ENCODE measurements around the gene TAF1D. TPM values are rescaled to one million over a fixed set of nuclear protein-coding genes. Genes with fewer than 3 reads are reported as not detected.
"Not testable (repeated sequence)": the region's sequence is repeated elsewhere in the genome, so short reads cannot be mapped to it uniquely, and the experiment has no call there.

The TAF1D gene
- polyA plus RNA-seq, 1 experiment, result 32.8 TPM

GRCh38 chr11:93783362-93783761 lies 42.1 kb upstream of the TAF1D start:
- POLR2A ChIA-PET, result no interaction called here
- no peak for TF ChIP-seq CTCF (IDR thresholded peaks at IDR 0.05; ENCODE audit: insufficient read depth, low read depth, low read length)
- CTCF ChIA-PET, result no interaction called here
- Histone ChIP-seq H3K36me3 (ENCODE audit: control insufficient read depth, insufficient read depth, low read length) (no peaks in the 10 kb centered on the region; the same call in 1 of the 2 replicates), H3K4me3 (ENCODE audit: low read depth, low read length) (peak overlapping the region; percentile 89), H3K27me3 (ENCODE audit: control insufficient read depth, insufficient read depth, low read length) (no peaks in the 10 kb centered on the region)
- no peak for DNase-seq (ENCODE audit: low read depth)

- CTCF ChIA-PET, result no interaction called here
- DNase-seq (ENCODE audit: low read depth), result no peak
- POLR2A ChIA-PET, result no interaction called here
- H3K27me3 ChIP-seq (ENCODE audit: control insufficient read depth, insufficient read depth, low read length), result no peaks in the 10 kb centered on the region
- no peaks in the 10 kb centered on the region for H3K36me3 ChIP-seq (ENCODE audit: control insufficient read depth, insufficient read depth, low read length)
- H3K4me3 ChIP-seq (ENCODE audit: low read depth, low read length), result no peak overlapping the region
- TF ChIP-seq CTCF (IDR thresholded peaks at IDR 0.05; ENCODE audit: insufficient read depth, low read depth, low read length), result peak; percentile 9; the same call in 1 of the 2 replicates
Observed at GRCh38 chr11:93775289-93775688, 34.0 kb upstream of the TAF1D start.

GRCh38 chr11:93774560-93774959 lies 33.3 kb upstream of the TAF1D start:
- CTCF ChIA-PET, POLR2A ChIA-PET: not testable (repeated sequence)

GRCh38 chr11:93773601-93774200 lies 32.4 kb upstream of the TAF1D start:
- ChIA-PET CTCF (no interaction called here), POLR2A (no interaction called here)
- Histone ChIP-seq H3K27me3 (ENCODE audit: control insufficient read depth, insufficient read depth, low read length) (no peaks in the 10 kb centered on the region), H3K36me3 (ENCODE audit: control insufficient read depth, insufficient read depth, low read length) (no peaks in the 10 kb centered on the region), H3K4me3 (ENCODE audit: low read depth, low read length) (no peak overlapping the region)
- DNase-seq (ENCODE audit: low read depth), result no peak
- TF ChIP-seq CTCF (IDR thresholded peaks at IDR 0.05; ENCODE audit: insufficient read depth, low read depth, low read length), result no peak

More at GRCh38 chr11:93774560-93774959, 33.3 kb upstream of the TAF1D start:
- H3K4me3 ChIP-seq (ENCODE audit: low read depth, low read length); DNase-seq (ENCODE audit: low read depth); H3K36me3 ChIP-seq (ENCODE audit: control insufficient read depth, insufficient read depth, low read length); H3K27me3 ChIP-seq (ENCODE audit: control insufficient read depth, insufficient read depth, low read length): not testable (repeated sequence)

- Histone ChIP-seq H3K4me3 (ENCODE audit: low read depth, low read length) (no peak overlapping the region), H3K27me3 (ENCODE audit: control insufficient read depth, insufficient read depth, low read length) (no peaks in the 10 kb centered on the region), H3K36me3 (ENCODE audit: control insufficient read depth, insufficient read depth, low read length) (no peaks in the 10 kb centered on the region)
- POLR2A ChIA-PET, result no interaction called here
- TF ChIP-seq CTCF (IDR thresholded peaks at IDR 0.05; ENCODE audit: insufficient read depth, low read depth, low read length), result no peak
- no peak for DNase-seq (ENCODE audit: low read depth)
- CTCF ChIA-PET, result no interaction called here
Observed at GRCh38 chr11:93773045-93773477, 31.8 kb upstream of the TAF1D start.

GRCh38 chr11:93772123-93772522 lies 30.8 kb upstream of the TAF1D start:
- H3K4me3 ChIP-seq (ENCODE audit: low read depth, low read length), result no peak overlapping the region
- H3K27me3 ChIP-seq (ENCODE audit: control insufficient read depth, insufficient read depth, low read length), result no peaks in the 10 kb centered on the region
- H3K36me3 ChIP-seq (ENCODE audit: control insufficient read depth, insufficient read depth, low read length), result no peaks in the 10 kb centered on the region
- ChIA-PET POLR2A (no interaction called here), CTCF (interaction anchor here (1.5 kb wide), 1 partner anchor 9 kb away, joined by 4 read pairs; no protein-coding TSS in a partner anchor)
- DNase-seq (ENCODE audit: low read depth), result no peak
- TF ChIP-seq CTCF (IDR thresholded peaks at IDR 0.05; ENCODE audit: insufficient read depth, low read depth, low read length), result no peak

Measured in BJ (cell line).